Retinal pigment epithelial cell (primary cell): ENCODE measurements around the gene PGM5.

Experiments
- DNase-seq: peaks from one replicate; pipeline ENCODE4 v3.0.0-alpha.2; 2010; ENCODE audit warnings: low read depth
- H3K4me3 ChIP-seq: 2 replicates; pipeline ENCODE4 v1.5.1; 2011; ENCODE audit warnings: mild to moderate bottlenecking, low read length, control low read depth, moderate library complexity
- CTCF ChIP-seq: conservative IDR thresholded peaks from 2 replicates; pipeline ENCODE4 v1.5.1; 2011; ENCODE audit warnings: low read depth, low read length, control low read depth, inconsistent platforms

The PGM5 gene

GRCh38 chr9:68417762-68418161, 61.4 kb downstream of the PGM5 start:
- H3K4me3 ChIP-seq = no peak overlapping the region
- no peak for DNase-seq
- TF ChIP-seq CTCF = no peak

- H3K4me3 ChIP-seq = no peak overlapping the region
- no peak for DNase-seq
- no peak for TF ChIP-seq CTCF
Observed at GRCh38 chr9:68418259-68418845, 61.9 kb downstream of the PGM5 start.

- DNase-seq = no peak
- TF ChIP-seq CTCF = no peak
- H3K4me3 ChIP-seq = no peak overlapping the region
Observed at GRCh38 chr9:68419901-68420300, 63.5 kb downstream of the PGM5 start.

GRCh38 chr9:68426755-68427154, 70.3 kb downstream of the PGM5 start:
- no peak overlapping the region for H3K4me3 ChIP-seq
- no peak for TF ChIP-seq CTCF
- no peak for DNase-seq

- TF ChIP-seq CTCF = no peak
- DNase-seq = no peak
- no peak overlapping the region for H3K4me3 ChIP-seq
Observed at GRCh38 chr9:68427216-68427977, 71.0 kb downstream of the PGM5 start.

- no peak for TF ChIP-seq CTCF
- H3K4me3 ChIP-seq = no peak overlapping the region
- no peak for DNase-seq
Observed at GRCh38 chr9:68428481-68428880, 72.1 kb downstream of the PGM5 start.

- H3K4me3 ChIP-seq = no peak overlapping the region
- TF ChIP-seq CTCF = no peak
- no peak for DNase-seq
Observed at GRCh38 chr9:68429631-68430030, 73.2 kb downstream of the PGM5 start.
